Measurements from ENCODE around the gene FRMD3. TPM values are rescaled to one million over a fixed set of nuclear protein-coding genes. Genes with fewer than 3 reads are reported as not detected.

The FRMD3 gene
- total and polyA plus RNA-seq, 10 donors: 0.82 to 45.8 (median 18.9) TPM

DNA sequence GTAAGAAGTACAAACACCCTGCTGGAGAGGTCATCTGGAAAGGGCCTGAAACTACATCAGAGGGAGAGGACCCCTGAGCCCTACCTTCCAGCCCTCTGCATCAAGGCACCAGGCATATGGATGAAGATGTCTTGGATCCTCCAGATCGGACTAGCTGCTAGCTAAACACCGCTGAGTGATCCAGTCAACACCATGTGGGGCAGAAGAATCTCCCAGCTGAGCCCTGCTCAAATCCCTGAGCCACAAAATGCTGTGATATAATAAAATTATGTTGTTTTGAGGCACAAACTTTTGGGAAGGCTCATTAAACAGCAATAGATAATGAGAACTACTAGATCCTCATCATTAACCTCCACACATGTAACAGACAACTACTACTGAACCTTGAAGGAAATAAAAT lies 155.2 kb downstream of the FRMD3 start:
- Histone ChIP-seq H3K4me1 (peaks cover 0 to 7% (median 0%) of the 10 kb centered on the region in 6 donors), H3K27me3 (replicated peaks in 1 of 7) (no peaks in the 10 kb centered on the region), H3K9me3 (peaks cover 0 to 20% (median 6%) of the 10 kb centered on the region in 8 donors), H3K36me3 (peaks cover 0 to 6% (median 0%) of the 10 kb centered on the region in 6 donors), H3K4me3 (no peak overlapping the region), H3K27ac (no peak overlapping the region)
- 90 to 100% (median 94%) methylated on average over 2 of the region's 2 CpGs for WGBS, 5 donors
- TF ChIP-seq, protein P1, sequence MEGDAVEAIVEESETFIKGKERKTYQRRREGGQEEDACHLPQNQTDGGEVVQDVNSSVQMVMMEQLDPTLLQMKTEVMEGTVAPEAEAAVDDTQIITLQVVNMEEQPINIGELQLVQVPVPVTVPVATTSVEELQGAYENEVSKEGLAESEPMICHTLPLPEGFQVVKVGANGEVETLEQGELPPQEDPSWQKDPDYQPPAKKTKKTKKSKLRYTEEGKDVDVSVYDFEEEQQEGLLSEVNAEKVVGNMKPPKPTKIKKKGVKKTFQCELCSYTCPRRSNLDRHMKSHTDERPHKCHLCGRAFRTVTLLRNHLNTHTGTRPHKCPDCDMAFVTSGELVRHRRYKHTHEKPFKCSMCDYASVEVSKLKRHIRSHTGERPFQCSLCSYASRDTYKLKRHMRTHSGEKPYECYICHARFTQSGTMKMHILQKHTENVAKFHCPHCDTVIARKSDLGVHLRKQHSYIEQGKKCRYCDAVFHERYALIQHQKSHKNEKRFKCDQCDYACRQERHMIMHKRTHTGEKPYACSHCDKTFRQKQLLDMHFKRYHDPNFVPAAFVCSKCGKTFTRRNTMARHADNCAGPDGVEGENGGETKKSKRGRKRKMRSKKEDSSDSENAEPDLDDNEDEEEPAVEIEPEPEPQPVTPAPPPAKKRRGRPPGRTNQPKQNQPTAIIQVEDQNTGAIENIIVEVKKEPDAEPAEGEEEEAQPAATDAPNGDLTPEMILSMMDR (IDR thresholded peaks at IDR 0.05 in 8 of 11, conservative IDR thresholded peaks at IDR 0.05 in 3 of 11): no peak
- TF ChIP-seq POLR2A (IDR thresholded peaks at IDR 0.05): no peak
- no peak for TF ChIP-seq POLR2AphosphoS5 (IDR thresholded peaks at IDR 0.05)
- DNase-seq: no peak
- intact Hi-C loops (cut with DNase I; ENCODE audit: low total_unique reads): no loop called here

DNA sequence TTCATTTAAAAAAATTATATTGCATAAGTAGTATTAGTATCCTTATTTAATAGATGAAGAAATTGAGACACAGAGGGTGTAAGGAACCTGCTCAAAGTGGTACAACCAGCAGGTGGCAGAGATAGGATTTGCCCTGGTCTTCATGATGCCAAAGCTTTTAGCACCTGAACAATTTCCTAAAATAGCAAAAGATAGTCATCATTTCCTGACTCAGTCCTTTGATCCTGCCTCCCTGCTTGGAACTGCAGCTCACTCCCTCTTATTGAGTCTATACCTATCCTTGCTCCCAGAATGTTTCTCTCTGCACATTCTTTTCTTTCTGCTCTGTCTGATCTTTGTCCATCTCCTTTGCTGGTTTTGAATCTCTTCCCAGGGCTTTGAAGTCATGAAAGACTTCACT lies 155.8 kb downstream of the FRMD3 start:
- Histone ChIP-seq H3K4me3 (no peak overlapping the region), H3K9me3 (peaks cover 0 to 20% (median 6%) of the 10 kb centered on the region in 8 donors), H3K36me3 (peaks cover 0 to 6% (median 0%) of the 10 kb centered on the region in 6 donors), H3K4me1 (peaks cover 0 to 7% (median 0%) of the 10 kb centered on the region in 6 donors), H3K27me3 (replicated peaks in 1 of 7) (no peaks in the 10 kb centered on the region), H3K27ac (no peak overlapping the region)
- intact Hi-C loops (cut with DNase I; ENCODE audit: low total_unique reads): no loop called here
- DNase-seq: no peak
- TF ChIP-seq POLR2A (IDR thresholded peaks at IDR 0.05) (no peak), POLR2AphosphoS5 (IDR thresholded peaks at IDR 0.05) (no peak)
- TF ChIP-seq, protein P1 (IDR thresholded peaks at IDR 0.05 in 8 of 11, conservative IDR thresholded peaks at IDR 0.05 in 3 of 11): no peak

DNA sequence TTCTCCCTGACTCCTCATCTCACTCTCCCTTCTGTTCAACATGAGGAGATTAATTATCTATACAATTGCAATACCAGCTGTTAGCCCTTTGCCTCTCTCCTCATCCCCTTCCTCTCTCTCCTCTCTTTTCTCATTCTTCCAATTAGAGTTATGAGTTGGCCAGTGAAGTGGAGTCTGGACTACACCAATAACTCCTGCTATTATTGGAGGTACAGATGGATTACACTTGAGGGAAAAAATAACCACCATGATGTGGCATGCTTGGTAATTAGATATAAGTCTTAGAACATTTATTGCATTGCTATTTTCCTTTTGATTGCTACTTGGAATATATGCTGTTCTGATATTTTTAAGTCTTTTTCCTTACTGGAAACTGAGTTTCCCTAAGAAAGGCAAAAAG lies 159.2 kb downstream of the FRMD3 start:
- intact Hi-C loops (cut with DNase I; ENCODE audit: low total_unique reads): no loop called here
- no peak overlapping the region for H3K4me3 ChIP-seq
- no peaks in the 10 kb centered on the region for H3K27me3 ChIP-seq (replicated peaks in 1 of 7)

DNA sequence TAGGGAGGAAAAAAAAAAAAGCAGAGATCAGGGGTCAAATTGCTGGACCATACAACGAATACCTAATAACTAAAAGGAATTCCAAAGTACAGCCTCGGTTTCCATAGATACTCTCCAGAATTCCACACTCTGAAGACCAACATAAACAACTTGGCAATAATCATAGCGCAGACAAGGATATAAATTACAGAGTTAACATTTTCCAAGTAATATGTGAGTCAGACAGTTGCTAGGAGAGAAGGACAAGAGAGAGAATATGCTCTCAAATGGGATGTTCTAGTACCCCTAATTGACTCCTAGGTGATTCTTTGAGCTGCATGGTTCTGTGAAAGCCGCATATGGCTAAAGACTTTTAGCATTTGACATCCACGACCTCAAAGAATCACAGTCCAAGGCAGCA lies 165.2 kb downstream of the FRMD3 start:
- H3K36me3 ChIP-seq: no peaks in the 10 kb centered on the region
- intact Hi-C loops (cut with DNase I; ENCODE audit: low total_unique reads): no loop called here
- WGBS, 5 donors: 68 to 85% (median 79%) methylated on average over 5 of the region's 5 CpGs

More for the DNA sequence above, 159.2 kb downstream of the FRMD3 start:
- no peak for DNase-seq
- peaks cover 0 to 13% (median 6%) of the 10 kb centered on the region in 8 donors for H3K9me3 ChIP-seq
- no peak overlapping the region for H3K27ac ChIP-seq
- TF ChIP-seq POLR2A (IDR thresholded peaks at IDR 0.05): no peak
- TF ChIP-seq, protein P1 (IDR thresholded peaks at IDR 0.05 in 8 of 11, conservative IDR thresholded peaks at IDR 0.05 in 3 of 11): no peak
- no peak for TF ChIP-seq POLR2AphosphoS5 (IDR thresholded peaks at IDR 0.05)
- peaks cover 0 to 3% (median 0%) of the 10 kb centered on the region in 6 donors for H3K36me3 ChIP-seq
- H3K4me1 ChIP-seq: peaks cover 0 to 6% (median 0%) of the 10 kb centered on the region in 6 donors

More for the DNA sequence above, 165.2 kb downstream of the FRMD3 start:
- Histone ChIP-seq H3K27me3 (replicated peaks in 1 of 7) (no peaks in the 10 kb centered on the region), H3K9me3 (no peaks in the 10 kb centered on the region), H3K4me3 (no peak overlapping the region), H3K4me1 (peaks cover 0 to 6% (median 0%) of the 10 kb centered on the region in 6 donors), H3K27ac (no peak overlapping the region)
- TF ChIP-seq POLR2AphosphoS5 (IDR thresholded peaks at IDR 0.05): no peak
- TF ChIP-seq POLR2A (IDR thresholded peaks at IDR 0.05): no peak
- TF ChIP-seq, protein P1 (IDR thresholded peaks at IDR 0.05 in 8 of 11, conservative IDR thresholded peaks at IDR 0.05 in 3 of 11): no peak
- no peak for DNase-seq
